NCI-H1092 treated with DMSO at 0.1 percent for 48 hours (cell line): ENCODE results near the gene LIMS3.
"Not testable (repeated sequence)": the region's sequence is repeated elsewhere in the genome, so short reads cannot be mapped to it uniquely, and the experiment has no call there.

ENCODE experiments used
- DNase-seq: peaks from one replicate; lab custom pipeline; 2025; lab: John Stamatoyannopoulos, UW

The LIMS3 gene, protein sequence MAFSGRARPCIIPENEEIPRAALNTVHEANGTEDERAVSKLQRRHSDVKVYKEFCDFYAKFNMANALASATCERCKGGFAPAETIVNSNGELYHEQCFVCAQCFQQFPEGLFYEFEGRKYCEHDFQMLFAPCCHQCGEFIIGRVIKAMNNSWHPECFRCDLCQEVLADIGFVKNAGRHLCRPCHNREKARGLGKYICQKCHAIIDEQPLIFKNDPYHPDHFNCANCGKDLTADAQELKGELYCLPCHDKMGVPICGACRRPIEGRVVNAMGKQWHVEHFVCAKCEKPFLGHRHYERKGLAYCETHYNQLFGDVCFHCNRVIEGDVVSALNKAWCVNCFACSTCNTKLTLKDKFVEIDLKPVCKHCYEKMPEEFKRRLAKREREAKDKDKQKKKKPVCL

DNA sequence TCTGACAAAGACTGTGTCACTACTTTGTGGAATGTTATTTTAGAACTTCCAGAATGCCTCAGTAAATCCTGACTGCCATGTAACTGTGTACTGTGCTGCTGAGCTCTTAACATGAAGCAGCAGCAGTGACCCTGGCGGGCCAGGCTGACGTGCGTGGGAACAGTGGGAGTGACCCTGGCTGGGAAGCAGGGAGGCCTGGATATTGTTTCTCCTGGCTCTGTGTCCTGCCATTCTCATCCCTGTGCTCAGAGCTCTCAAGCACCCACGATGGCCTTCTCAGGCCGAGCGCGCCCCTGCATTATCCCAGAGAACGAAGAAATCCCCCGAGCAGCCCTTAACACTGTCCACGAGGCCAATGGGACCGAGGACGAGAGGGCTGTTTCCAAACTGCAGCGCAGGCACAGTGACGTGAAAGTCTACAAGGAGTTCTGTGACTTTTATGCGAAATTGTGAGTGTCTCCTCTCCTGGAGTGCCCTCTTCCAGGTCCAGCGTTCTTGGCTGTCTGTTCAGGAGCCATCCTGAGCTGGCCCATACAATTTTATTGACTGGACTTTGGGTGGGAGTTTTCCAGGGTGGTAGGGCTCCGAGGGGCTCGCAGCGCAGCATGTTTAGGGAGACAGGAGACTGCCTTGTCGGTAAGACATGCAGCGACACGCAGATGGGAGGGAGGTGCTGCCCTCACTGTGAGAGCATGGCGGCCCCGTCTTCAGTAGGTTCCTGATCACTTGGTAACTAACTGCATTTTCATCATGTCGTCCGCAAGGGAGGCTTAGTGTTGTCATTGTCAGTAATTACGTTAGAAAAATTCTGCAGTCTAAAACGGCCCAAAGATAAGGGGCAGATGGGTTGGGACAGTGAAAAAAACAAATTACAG lies at the start of gene LIMS3:
Gene LIMS3, plus strand, starts transcription at position 227 of the 875 bp plus-strand sequence. Its CDS starts 41 bp downstream, at position 268.
- DNase-seq = not testable (repeated sequence)

DNA sequence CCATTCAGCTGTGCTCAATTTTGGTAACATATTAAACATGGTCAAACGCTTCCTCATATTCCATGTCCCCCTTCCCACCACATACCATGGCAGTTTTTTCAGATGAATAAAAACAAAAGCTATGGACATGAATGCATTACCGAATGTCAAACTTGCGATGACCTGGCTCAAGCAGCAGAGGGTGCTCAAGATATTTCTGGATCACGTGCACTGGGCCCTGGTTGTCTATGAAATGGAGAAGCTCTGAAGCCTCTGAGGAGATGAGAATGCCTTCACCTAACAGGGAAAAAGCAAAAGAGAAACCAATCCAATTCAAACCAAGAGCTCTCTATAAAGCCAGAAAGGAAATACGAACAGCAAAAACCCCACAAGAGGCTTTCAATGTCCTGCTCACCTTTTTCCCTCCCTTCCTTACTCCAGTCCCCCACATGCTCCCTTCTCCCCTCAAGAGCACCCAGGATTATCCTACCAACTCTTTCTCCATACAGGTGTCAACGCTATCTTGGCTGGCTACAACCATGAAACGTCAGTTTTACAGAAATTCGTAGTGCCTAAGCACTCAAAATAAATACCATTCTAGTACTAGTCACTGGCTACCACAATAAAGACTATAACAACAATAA lies 27.2 kb upstream of the LIMS3 start:
- not testable (repeated sequence) for DNase-seq

DNA sequence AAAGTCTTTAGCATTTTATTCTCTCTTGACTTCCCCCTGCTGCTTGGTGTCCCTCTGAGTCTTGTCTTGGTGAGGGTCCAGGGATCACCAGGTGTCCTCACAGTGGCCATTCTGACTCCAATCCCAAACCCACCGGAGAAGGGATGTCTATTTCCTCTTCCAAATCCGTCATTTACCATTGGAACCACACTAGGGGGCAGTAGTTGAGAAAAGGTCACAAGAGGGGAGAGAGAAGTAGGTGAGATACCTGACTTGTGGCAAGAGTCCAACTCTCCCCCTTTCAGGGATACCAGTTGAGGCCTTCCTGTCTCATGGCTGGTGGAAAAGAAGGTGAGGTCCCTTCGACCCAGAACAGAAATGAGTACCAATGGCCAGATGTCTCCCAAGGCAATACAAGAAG lies 21.9 kb upstream of the LIMS3 start:
- not testable (repeated sequence) for DNase-seq

DNA sequence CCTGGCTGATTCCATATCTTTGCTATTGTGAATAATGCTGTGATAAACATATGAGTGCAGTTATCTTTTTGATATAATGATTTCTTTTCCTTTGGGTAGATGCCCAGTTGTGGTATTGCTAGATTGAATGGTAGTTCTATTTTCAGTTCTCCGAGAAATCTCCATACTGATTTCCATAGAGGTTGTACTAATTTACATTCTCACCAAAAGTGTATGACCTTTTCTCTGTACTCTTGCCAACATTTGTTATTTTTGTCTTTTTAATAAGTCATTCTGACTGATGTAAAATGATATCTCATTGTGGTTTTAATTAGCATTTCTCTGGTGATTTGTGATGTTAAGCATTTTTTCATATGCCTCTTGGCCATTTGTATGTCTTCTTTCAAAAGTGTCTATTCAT lies 16.4 kb upstream of the LIMS3 start:
- not testable (repeated sequence) for DNase-seq

DNA sequence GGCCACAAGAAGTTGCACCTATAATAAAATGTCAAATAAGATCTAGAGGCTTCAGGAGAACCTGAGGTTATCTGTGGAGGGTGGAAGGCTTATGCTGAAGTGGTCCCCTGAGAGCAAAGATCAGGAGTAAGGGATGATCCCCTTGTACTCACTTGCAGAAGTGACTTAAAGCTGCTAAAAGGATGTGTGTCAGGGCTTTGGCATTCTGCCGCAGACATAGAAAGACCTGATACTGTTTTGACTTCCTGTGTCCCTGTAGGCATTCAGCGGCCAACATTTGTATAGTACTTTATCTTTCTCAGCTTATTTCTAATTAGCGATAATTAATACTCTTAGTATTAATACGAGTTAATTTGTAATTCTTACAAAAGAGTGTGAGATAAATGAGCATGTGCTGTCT lies 10.1 kb upstream of the LIMS3 start:
- not testable (repeated sequence) for DNase-seq

DNA sequence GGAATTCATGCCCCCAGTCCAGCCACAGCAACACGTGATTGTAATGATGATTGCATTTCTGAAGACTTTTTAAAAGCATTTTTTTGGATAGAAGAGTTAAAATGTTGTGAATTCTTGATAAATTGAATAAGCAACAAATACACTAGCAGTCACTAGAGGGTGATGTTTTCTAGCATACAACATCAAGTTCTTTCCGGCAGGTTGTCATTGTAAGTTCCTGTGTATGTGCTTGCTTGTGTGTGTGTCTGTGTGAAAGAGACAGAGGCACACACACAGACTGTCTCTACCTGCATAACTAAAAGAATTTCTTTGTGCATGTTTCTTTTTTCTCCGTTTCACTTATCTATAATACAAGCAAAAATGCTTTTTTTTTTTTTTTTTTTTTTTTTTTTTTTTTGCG lies 8.6 kb upstream of the LIMS3 start:
- not testable (repeated sequence) for DNase-seq

DNA sequence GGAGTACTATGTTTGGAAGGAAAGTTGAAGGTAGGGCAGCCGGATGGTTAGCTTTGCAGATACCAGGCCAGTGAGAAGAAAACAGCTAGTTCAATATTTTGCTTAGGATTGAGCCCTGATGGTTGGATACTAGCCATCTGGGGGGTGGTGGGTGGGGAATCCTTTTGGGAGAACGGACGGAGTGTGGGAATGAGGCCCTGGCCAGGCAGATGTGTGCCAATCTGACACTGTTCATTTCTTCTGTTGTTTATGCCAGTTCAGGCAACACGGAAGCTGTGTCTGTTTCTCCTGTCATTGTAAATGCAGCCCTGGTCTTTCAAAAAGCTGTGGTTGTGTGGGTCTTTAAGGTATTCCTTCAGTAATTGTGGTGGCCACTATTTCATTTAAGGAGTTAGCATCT lies 7.5 kb upstream of the LIMS3 start:
- DNase-seq = not testable (repeated sequence)

DNA sequence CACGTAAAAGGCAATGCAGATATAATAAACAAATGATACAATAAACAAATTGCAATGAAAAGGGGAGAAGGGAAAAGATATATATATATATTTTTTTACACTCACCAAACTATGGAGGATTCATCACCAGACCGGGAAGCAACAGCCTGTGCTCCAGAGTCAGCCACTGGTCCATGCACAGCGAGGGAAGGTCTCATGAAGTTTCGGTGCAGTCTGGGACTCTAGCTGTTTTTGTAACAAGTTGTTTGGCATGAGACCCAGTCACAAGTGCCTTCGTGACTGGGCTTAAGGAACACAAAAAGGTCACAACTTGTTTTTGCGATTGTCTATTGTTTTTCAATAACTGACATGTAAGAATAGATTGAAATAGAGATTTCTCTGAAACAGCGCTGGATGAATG lies 4.8 kb upstream of the LIMS3 start:
- DNase-seq = not testable (repeated sequence)

DNA sequence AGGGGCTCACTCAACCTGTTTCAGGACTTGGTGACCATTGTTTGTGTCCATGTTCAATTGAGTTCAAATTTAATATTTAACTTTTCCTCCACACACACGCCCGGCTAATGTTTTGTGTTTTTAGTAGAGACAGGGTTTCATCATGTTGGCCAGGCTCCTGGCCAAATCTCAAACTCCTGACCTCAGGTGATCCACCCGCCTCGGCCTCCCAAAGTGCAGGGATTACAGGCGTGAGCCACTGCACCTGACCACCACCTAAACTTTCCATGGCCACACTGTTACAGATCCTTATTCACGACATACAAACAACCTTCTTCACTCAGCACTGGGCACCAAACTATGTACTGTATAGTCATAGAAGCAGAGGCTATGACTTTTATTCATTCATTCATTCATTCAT lies 4.3 kb upstream of the LIMS3 start:
- DNase-seq = not testable (repeated sequence)

DNA sequence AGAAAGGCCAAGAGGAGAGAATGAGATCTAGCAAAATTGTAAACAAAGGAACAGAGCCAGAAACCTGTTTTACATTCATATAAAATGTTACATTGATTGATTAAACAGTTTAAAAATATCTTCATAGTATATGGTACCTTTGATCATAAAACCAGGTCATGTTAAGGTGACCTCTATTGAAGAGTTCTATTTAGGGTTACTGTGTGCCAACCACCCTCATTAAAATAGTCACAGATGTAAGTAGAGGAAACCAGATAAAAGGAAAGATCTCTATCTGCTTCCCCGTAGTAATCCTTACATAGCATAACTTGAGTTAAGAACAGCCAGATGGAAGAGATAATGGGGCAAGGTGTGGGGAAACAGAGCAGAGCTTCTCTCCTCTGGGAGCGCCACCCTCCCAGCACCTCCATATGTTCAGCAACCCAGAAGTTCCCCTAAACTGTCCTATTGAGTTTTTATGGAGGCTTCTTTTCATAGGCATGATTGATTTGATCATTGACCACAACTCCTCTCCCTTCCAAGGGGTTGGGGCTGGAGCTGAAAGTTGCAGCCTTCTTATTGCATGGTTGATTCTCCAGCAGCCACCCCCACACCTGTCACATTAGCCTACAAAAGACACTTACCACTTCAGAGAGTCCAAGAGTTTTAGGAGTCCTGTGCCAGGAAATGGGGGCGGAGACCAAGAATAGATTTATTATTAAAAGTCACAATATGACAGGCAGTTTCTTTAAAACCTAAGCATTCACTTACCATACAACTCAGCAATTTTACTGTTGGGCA lies 3.2 kb upstream of the LIMS3 start:
- not testable (repeated sequence) for DNase-seq

DNA sequence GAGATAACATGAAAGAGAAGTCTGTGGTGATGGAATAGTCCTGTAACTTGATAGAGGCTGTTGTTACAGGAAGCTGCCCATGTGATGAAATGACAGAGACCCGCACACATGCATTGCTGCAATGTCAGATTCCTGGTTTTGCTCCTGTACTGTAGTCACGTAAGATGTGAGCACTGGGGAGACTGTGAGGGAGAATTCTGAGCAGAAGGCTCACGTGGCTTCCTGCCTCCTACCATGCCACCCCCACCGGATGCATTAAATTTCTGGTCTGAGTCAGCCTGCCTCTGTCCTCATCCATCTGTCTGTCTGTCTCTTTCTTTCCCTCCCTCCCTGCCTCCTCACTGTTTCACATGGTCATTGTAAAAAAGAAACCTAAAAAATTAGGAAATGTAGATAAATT lies 2.3 kb upstream of the LIMS3 start:
- DNase-seq = not testable (repeated sequence)

DNA sequence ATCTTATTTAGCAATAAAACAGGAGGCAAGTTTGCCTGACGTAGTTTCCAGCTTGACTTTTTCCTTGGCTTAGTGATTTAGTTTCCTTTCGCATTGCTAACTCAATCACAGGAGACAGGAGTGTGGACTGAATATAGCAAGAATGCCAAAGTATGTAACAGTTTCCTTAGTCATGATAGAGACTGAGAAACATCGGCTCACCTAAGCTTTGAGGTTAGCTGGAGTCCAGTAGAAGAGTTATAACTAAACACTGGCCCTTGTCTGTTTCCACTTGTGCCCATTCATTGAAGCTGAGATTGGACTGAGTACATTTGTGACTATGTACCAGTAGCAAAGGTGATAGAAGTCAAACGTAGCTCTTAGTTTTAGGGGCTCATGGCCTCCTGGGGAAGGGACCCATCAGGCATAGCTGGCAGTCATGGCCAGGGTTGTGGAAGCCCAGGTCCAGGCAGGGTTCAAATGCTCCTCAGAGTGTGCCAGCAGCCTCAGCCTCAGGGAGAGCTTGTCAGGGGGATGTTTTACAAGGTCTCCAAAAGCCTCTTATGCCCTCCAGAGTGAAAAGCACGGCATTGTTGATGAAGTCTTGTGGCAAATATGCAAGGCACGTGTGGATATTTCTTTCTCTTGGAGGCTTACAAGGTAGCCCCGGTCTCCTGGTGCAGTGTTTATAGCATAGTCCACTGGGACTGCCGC lies 573 bp upstream of the LIMS3 start:
- DNase-seq = not testable (repeated sequence)

DNA sequence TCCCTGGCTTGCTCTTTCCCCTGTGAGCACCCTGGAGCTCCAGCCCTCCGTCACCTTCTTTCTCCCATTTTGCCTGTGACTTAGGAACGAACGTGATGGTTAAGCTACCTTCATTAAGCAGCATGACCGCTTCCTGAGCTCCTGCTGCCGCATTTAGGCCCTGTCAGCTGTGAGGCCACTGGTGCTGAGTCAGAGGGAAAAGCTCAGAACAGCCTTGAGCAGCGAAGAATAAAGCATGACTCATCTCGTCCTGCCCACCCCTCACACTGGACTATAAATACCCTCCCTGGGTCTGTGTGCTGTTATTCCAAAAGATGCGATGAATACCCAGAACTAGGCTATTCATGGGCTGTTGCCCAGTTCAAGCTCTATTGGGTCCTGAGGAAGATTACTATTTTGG lies 7.3 kb downstream of the LIMS3 start:
- DNase-seq = not testable (repeated sequence)

DNA sequence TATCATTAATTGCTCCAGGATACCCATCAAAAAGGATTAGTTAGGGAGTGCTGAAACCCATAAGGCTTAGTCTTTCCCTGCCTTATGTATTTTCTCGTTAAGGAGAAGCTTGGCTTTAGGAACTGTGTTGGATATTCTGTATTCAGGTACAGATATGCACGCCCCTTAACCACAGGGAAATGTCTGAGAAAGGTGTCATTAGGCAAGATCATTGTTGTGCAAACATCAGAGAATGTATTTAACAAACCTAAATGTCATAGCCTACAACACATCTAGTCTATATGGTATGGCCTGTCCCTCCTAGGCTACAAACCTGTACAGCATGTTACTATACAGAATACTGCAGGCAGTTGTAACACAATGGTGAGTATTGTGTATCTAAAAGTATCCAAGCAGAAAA lies 10.1 kb downstream of the LIMS3 start:
- DNase-seq = not testable (repeated sequence)

DNA sequence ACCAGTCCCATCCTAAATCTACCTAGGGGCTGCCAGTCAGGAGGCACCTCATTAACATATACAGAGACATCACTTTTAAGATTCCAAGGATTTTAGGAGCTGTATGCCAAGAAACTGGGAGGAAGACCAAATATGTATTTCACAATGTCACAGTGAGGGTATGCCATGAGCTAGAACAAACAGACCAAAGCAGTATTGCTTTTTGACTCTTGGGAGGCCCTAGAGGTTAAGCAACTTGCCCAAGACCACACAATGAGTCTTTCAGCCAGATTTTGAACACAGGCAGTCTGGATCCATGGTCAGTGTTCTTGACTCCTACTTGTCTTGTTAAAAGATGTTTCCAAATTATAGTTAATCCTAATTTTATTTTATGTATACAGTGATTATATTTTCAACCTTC lies 12.3 kb downstream of the LIMS3 start:
- DNase-seq = not testable (repeated sequence)

DNA sequence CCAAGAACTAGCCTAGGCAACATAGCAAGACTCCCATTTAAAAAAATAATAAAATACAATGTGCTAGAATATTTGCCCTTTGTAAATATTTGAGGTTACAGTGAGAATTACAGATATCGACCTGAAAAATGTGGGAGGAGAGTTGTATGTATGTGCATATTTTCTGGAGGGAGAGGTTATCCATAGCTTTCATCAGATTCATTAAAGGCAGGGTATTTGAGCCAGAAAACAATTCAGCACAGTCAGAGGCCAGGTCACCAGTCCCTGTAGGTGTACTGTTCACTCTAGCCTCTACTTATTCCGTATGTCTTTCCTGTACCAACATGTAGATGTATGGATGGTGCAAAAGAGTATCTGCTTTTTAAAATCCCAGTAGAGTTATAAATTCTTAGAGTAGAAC lies 15.4 kb downstream of the LIMS3 start:
- not testable (repeated sequence) for DNase-seq

DNA sequence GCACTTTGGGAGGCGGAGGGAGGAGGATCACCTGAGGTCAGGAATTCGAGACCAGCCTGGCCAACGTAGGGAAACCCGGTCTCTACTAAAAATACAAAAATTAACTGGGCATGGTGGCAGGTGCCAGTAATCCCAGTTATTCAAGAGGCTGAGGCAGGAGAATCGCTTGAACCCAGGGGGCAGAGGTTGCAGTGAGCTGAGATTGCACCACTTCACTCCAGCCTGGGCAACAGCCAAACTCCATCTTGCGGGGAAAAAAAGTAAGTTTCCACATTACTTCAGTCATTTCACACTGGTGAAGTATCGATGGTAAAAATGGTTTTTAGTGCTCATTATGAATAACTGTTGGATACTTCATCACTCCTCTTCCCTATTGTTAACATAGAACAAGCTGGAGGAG lies 16.1 kb downstream of the LIMS3 start:
- not testable (repeated sequence) for DNase-seq

DNA sequence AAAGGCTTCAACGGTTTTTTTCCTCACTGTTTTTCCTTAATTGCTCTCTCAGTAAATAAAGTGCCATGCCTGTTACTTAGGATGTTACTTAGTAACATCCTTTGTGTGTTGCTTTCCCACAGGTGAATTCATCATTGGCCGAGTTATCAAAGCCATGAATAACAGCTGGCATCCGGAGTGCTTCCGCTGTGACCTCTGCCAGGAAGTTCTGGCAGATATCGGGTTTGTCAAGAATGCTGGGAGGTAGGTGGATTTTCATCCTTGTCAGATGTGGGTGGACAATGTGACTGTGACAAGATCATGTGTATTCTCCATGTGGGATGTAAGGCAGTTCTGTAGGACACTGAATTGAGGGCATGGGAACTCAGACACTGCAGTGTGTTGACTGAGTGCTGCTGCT lies 17.3 kb downstream of the LIMS3 start:
- not testable (repeated sequence) for DNase-seq

DNA sequence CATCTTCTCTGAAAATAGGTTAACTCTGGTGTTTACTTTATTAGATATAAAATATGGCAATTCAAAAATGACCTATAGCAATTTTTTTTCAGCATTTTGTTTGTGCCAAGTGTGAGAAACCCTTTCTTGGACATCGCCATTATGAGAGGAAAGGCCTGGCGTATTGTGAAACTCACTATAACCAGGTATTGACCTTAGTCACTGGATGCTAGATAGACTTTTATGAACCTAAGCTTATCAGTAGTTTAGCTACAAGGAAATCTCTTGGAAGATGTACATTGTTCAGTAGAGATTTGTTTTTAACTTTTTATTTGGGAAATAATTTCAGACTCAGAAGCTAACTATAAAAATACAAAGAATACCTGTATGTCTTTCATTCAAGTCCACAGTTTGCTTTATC lies 21.7 kb downstream of the LIMS3 start:
- not testable (repeated sequence) for DNase-seq

DNA sequence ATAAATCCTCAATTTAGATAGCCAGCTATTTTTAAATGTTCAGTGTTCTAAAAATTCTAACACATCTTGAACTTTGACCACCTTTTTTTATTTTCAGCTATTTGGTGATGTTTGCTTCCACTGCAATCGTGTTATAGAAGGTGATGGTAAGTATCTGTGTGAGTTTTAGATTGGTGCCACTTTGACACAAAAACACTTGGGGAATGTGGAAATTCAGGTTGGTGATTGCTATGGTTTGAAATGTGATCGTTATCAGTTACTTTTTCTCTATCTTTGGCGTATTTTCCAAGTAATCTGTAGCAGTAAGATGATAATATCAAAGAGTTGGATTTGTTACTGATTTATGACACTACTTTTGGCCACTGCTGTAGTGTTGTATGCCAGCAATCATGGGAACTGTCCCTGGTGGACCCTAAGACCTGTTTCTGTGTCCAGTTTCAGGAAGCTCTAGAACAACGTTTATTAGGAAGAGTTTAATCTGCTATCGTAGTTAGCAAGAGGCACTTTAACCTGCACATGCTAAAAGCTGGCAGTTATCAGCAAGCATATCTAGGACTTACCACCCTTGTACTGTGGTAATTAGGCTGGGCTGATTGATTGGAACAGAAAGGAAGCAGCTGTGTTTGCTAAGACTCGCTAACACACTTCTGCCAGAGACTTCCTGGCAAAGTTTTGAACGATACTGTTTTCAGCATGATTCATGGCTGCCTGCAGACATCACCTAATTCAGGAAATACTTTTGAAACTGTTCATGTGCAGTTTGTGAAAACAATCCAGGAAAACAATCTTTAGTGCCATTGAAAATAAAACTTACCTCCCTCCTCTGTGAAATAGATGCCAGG lies 23.3 kb downstream of the LIMS3 start:
- DNase-seq = not testable (repeated sequence)
